ENCODE measurements around the gene MAN1C1.
A peak's percentile ranks its signal among the peaks of the same experiment; 100 is the strongest.

The MAN1C1 gene

GRCh38 chr1:25781130-25781433 lies 164.5 kb downstream of the MAN1C1 start:
- H3K27me3 ChIP-seq (ENCODE audit: insufficient read depth, low read length, poor library complexity), result no peaks in the 10 kb centered on the region
- H3K79me2 ChIP-seq (ENCODE audit: control insufficient read depth, insufficient read depth, low read length), result no peaks in the 10 kb centered on the region
- no peak overlapping the region for H3K18ac ChIP-seq (ENCODE audit: low read length)
- no peak overlapping the region for H3K4ac ChIP-seq (ENCODE audit: low read depth, low read length)
- no peaks in the 10 kb centered on the region for H3K79me1 ChIP-seq (ENCODE audit: low read length)
- H2BK15ac ChIP-seq (replicated peaks; ENCODE audit: low read depth), result no peak overlapping the region
- no peak overlapping the region for H4K5ac ChIP-seq (ENCODE audit: low read length)
- H3K56ac ChIP-seq (ENCODE audit: low read length), result peak overlapping the region; percentile 67
- no peak for DNase-seq
- WGBS (ENCODE audit: extremely low coverage, insufficient coverage, low lambda C conversion rate), result no CpG with 5 or more reads among the region's 3 CpGs
- H2BK5ac ChIP-seq (ENCODE audit: low read length), result no peak overlapping the region
- no peak overlapping the region for H3K9ac ChIP-seq (ENCODE audit: low read length)
- H4K8ac ChIP-seq (ENCODE audit: low read depth, low read length), result no peak overlapping the region
- peak overlapping the region; percentile 62 for H2AK5ac ChIP-seq (ENCODE audit: low read length)
- H3K4me1 ChIP-seq (ENCODE audit: control insufficient read depth, low read depth, low read length), result peaks cover 10% of the 10 kb centered on the region
- H3K4me3 ChIP-seq (ENCODE audit: low read length), result no peak overlapping the region
- no peak overlapping the region for H3K4me2 ChIP-seq (ENCODE audit: low read length)
- no peaks in the 10 kb centered on the region for H3K36me3 ChIP-seq (ENCODE audit: control insufficient read depth, insufficient read depth, low read length)
- H3K27ac ChIP-seq (ENCODE audit: low read depth, low read length), result no peak overlapping the region
- no peak overlapping the region for H2BK120ac ChIP-seq (ENCODE audit: low read depth, low read length)
- peak overlapping the region; percentile 24 for H3K23ac ChIP-seq (ENCODE audit: low read length)

- no peaks in the 10 kb centered on the region for H3K27me3 ChIP-seq (ENCODE audit: insufficient read depth, low read length, poor library complexity)
- no peak overlapping the region for H2BK15ac ChIP-seq (replicated peaks; ENCODE audit: low read depth)
- no CpG with 5 or more reads among the region's 18 CpGs for WGBS (ENCODE audit: extremely low coverage, insufficient coverage, low lambda C conversion rate)
- peaks cover 10% of the 10 kb centered on the region for H3K4me1 ChIP-seq (ENCODE audit: control insufficient read depth, low read depth, low read length)
- H3K56ac ChIP-seq (ENCODE audit: low read length), result no peak overlapping the region
- H3K18ac ChIP-seq (ENCODE audit: low read length), result no peak overlapping the region
- H3K79me2 ChIP-seq (ENCODE audit: control insufficient read depth, insufficient read depth, low read length), result no peaks in the 10 kb centered on the region
- DNase-seq, result no peak
- H3K27ac ChIP-seq (ENCODE audit: low read depth, low read length), result no peak overlapping the region
- H2AK5ac ChIP-seq (ENCODE audit: low read length), result no peak overlapping the region
- no peak overlapping the region for H2BK120ac ChIP-seq (ENCODE audit: low read depth, low read length)
- no peak overlapping the region for H3K9ac ChIP-seq (ENCODE audit: low read length)
- H3K36me3 ChIP-seq (ENCODE audit: control insufficient read depth, insufficient read depth, low read length), result no peaks in the 10 kb centered on the region
- H4K8ac ChIP-seq (ENCODE audit: low read depth, low read length), result no peak overlapping the region
- H4K5ac ChIP-seq (ENCODE audit: low read length), result no peak overlapping the region
- no peak overlapping the region for H3K23ac ChIP-seq (ENCODE audit: low read length)
- no peak overlapping the region for H3K4me2 ChIP-seq (ENCODE audit: low read length)
- no peak overlapping the region for H2BK5ac ChIP-seq (ENCODE audit: low read length)
- H3K4ac ChIP-seq (ENCODE audit: low read depth, low read length), result no peak overlapping the region
- H3K4me3 ChIP-seq (ENCODE audit: low read length), result no peak overlapping the region
- H3K79me1 ChIP-seq (ENCODE audit: low read length), result no peaks in the 10 kb centered on the region
Measured at GRCh38 chr1:25782608-25783201, 166.1 kb downstream of the MAN1C1 start.

- WGBS (ENCODE audit: extremely low coverage, insufficient coverage, low lambda C conversion rate), result no CpG with 5 or more reads among the region's 9 CpGs
- no peak overlapping the region for H3K18ac ChIP-seq (ENCODE audit: low read length)
Measured at GRCh38 chr1:25784575-25785051, 168.0 kb downstream of the MAN1C1 start.

DNA sequence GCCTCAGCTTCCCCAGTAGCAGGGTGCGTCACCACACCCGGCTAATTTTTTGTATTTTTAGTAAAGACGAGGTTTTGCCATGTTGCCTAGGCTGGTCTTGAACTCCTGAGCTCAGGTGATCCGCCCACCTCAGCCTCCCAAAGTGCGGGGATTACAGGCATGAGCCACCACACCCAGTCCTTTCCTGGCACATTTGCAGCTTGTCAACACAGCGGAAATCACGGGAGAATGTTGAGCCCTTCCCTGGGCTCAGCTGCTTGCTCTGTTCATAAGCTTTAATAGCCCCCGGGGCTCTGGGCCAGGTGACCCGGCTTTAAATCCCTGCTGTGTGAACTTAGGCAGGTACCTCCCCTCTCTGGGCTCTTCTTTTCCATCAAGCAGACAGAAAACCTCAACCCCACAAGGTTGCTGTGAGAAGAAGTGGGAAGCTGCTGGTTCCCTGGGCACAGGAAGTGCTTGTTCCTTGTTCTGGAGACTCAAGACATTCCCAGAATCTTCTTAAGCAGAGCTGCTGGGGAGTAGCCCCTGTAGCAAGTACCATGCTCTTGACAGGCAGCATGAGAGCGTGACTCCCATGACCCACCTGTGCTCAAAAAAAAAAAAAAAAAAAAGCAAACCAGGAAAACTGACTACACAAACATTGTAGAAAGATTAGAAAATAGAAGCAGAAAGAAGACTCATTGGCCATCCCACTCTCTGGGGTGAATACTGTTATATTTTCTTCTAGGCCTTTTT lies 168.9 kb downstream of the MAN1C1 start:
- Histone ChIP-seq H2BK120ac (ENCODE audit: low read depth, low read length) (no peak overlapping the region), H3K36me3 (ENCODE audit: control insufficient read depth, insufficient read depth, low read length) (no peaks in the 10 kb centered on the region), H3K27ac (ENCODE audit: low read depth, low read length) (no peak overlapping the region), H3K56ac (ENCODE audit: low read length) (no peak overlapping the region), H4K5ac (ENCODE audit: low read length) (no peak overlapping the region), H3K4me2 (ENCODE audit: low read length) (no peak overlapping the region), H3K4me1 (ENCODE audit: control insufficient read depth, low read depth, low read length) (peaks cover 6% of the 10 kb centered on the region), H3K79me1 (ENCODE audit: low read length) (no peaks in the 10 kb centered on the region), H3K23ac (ENCODE audit: low read length) (no peak overlapping the region), H3K79me2 (ENCODE audit: control insufficient read depth, insufficient read depth, low read length) (no peaks in the 10 kb centered on the region), H3K18ac (ENCODE audit: low read length) (no peak overlapping the region), H3K4ac (ENCODE audit: low read depth, low read length) (no peak overlapping the region), H2BK5ac (ENCODE audit: low read length) (no peak overlapping the region), H4K8ac (ENCODE audit: low read depth, low read length) (no peak overlapping the region), H3K4me3 (ENCODE audit: low read length) (no peak overlapping the region), H3K9ac (ENCODE audit: low read length) (no peak overlapping the region), H2BK15ac (replicated peaks; ENCODE audit: low read depth) (no peak overlapping the region), H2AK5ac (ENCODE audit: low read length) (no peak overlapping the region), H3K27me3 (ENCODE audit: insufficient read depth, low read length, poor library complexity) (no peaks in the 10 kb centered on the region)
- DNase-seq, result no peak
- no CpG with 5 or more reads among the region's 10 CpGs for WGBS (ENCODE audit: extremely low coverage, insufficient coverage, low lambda C conversion rate)

More at GRCh38 chr1:25784575-25785051, 168.0 kb downstream of the MAN1C1 start:
- Histone ChIP-seq H2BK120ac (ENCODE audit: low read depth, low read length) (no peak overlapping the region), H3K79me1 (ENCODE audit: low read length) (no peaks in the 10 kb centered on the region), H3K4me1 (ENCODE audit: control insufficient read depth, low read depth, low read length) (peaks cover 10% of the 10 kb centered on the region), H3K4me2 (ENCODE audit: low read length) (no peak overlapping the region), H4K5ac (ENCODE audit: low read length) (no peak overlapping the region), H2BK5ac (ENCODE audit: low read length) (no peak overlapping the region), H3K79me2 (ENCODE audit: control insufficient read depth, insufficient read depth, low read length) (no peaks in the 10 kb centered on the region), H3K23ac (ENCODE audit: low read length) (no peak overlapping the region), H3K56ac (ENCODE audit: low read length) (no peak overlapping the region), H2BK15ac (replicated peaks; ENCODE audit: low read depth) (no peak overlapping the region), H2AK5ac (ENCODE audit: low read length) (no peak overlapping the region), H3K9ac (ENCODE audit: low read length) (no peak overlapping the region), H3K4me3 (ENCODE audit: low read length) (no peak overlapping the region), H3K36me3 (ENCODE audit: control insufficient read depth, insufficient read depth, low read length) (no peaks in the 10 kb centered on the region), H3K4ac (ENCODE audit: low read depth, low read length) (no peak overlapping the region), H3K27me3 (ENCODE audit: insufficient read depth, low read length, poor library complexity) (no peaks in the 10 kb centered on the region), H4K8ac (ENCODE audit: low read depth, low read length) (no peak overlapping the region), H3K27ac (ENCODE audit: low read depth, low read length) (no peak overlapping the region)
- no peak for DNase-seq

GRCh38 chr1:25786887-25787759 lies 170.5 kb downstream of the MAN1C1 start:
- Histone ChIP-seq H3K23ac (ENCODE audit: low read length) (no peak overlapping the region), H3K27ac (ENCODE audit: low read depth, low read length) (no peak overlapping the region), H3K56ac (ENCODE audit: low read length) (no peak overlapping the region), H3K36me3 (ENCODE audit: control insufficient read depth, insufficient read depth, low read length) (no peaks in the 10 kb centered on the region), H3K4me2 (ENCODE audit: low read length) (no peak overlapping the region), H3K79me2 (ENCODE audit: control insufficient read depth, insufficient read depth, low read length) (no peaks in the 10 kb centered on the region), H3K4me3 (ENCODE audit: low read length) (no peak overlapping the region), H3K79me1 (ENCODE audit: low read length) (no peaks in the 10 kb centered on the region), H3K4ac (ENCODE audit: low read depth, low read length) (no peak overlapping the region), H3K9ac (ENCODE audit: low read length) (no peak overlapping the region), H4K5ac (ENCODE audit: low read length) (no peak overlapping the region), H2BK120ac (ENCODE audit: low read depth, low read length) (no peak overlapping the region), H2BK5ac (ENCODE audit: low read length) (no peak overlapping the region), H2BK15ac (replicated peaks; ENCODE audit: low read depth) (no peak overlapping the region), H3K18ac (ENCODE audit: low read length) (no peak overlapping the region), H4K8ac (ENCODE audit: low read depth, low read length) (no peak overlapping the region), H2AK5ac (ENCODE audit: low read length) (no peak overlapping the region), H3K4me1 (ENCODE audit: control insufficient read depth, low read depth, low read length) (no peaks in the 10 kb centered on the region), H3K27me3 (ENCODE audit: insufficient read depth, low read length, poor library complexity) (no peaks in the 10 kb centered on the region)
- no CpG with 5 or more reads among the region's 11 CpGs for WGBS (ENCODE audit: extremely low coverage, insufficient coverage, low lambda C conversion rate)
- no peak for DNase-seq
